HTERT RPE-1 (cell line): ENCODE data around the gene DCK.
"Not testable (repeated sequence)": the region's sequence is repeated elsewhere in the genome, so short reads cannot be mapped to it uniquely, and the experiment has no call there.

ENCODE experiments used
- in situ Hi-C: fragments of 300-500 bp; cut with MboI; formaldehyde crosslinking; loops from 4 replicates; pipeline ENCODE4 v1.14.3; 2020; ENCODE audit warnings: low sequenced_read_pairs

Gene DCK

DNA sequence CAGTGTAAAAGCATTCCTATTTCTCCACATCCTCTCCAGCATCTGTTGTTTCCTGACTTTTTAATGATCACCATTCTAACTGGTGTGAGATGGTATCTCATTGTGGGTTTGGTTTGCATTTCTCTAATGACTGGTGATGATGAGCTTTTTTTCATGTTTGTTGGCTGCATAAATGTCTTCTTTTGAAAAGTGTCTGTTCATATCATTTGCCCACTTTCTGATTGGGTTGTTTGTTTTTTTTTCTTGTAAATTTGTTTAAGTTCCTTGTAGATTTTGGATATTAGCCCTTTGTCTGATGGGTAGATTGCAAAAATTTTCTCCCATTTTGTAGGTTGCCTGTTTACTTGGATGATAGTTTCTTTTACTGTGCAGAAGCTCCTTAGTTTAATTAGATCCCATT is 6.2 kb downstream of the DCK start:
- in situ Hi-C loops: not testable (repeated sequence)

DNA sequence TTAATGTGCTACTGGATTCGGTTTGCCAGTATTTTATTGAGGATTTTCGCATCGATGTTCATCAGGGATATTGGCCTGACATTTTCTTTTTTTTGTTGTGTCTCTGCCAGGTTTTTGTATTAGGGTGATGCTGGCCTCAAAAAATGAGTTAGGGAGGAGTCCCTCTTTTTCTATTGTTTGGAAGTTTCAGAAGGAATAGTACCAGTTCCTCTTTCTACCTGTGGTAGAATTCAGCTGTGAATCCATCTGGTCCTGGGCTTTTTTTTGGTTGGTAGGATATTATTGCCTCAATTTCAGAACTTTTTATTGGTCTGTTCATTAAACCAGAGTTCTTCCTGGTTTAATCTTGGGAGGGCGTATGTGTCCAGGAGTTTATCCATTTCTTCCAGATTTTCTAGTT is 7.9 kb downstream of the DCK start:
- in situ Hi-C loops: not testable (repeated sequence)

DNA sequence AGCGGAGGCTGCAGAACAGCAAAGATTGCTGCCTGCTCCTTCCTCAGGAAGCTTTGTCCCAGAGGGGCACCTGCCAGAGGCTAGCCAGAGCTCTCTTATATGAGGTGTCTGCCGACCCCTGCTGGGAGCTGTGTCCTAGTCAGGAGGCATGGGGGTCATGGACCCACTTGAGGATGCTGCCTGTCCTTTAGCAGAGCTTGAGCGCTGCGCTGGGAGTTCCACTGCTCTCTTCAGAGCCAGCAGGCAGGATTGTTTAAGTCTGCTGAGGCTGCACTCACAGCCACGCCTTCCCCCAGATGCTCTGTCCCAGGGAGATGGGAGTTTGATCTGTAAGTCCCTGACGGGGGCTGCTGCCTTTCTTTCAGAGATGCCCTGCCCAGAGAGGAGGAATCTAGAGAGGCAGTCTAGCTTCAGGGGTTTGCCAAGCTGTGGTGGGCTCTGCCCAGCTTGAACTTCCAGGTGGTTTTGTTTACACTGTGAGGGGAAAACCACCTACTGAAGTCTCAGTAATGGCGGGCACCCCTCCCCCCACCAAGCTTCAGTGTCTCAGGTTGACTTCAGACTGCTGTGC is 10.9 kb downstream of the DCK start:
- in situ Hi-C loops: no loop called here

- in situ Hi-C loops: not testable (repeated sequence)
Observed at GRCh38 chr4:71005025-71005424, 11.6 kb downstream of the DCK start.

GRCh38 chr4:71006203-71006907 is 12.9 kb downstream of the DCK start:
- in situ Hi-C loops: no loop called here

DNA sequence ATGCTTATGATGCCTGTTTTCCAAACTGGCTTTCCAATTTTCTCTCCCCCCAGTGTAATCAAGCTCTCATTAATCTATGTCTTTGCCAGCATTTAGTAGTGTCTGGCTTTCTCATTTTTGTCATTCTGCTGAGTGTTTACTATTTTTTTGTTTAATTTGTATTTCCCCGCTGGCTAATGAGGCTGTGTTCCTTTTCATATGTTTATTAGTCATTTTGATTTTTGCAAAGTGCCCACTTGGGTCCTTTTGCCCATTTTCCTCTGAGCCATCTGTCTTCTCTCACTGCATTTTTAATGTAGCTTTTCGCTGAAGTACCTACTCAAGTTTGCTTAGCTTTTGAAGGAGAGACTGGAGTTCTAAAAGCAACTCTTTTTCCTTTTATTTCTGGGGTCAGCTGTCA is 14.7 kb downstream of the DCK start:
- in situ Hi-C loops: no loop called here

DNA sequence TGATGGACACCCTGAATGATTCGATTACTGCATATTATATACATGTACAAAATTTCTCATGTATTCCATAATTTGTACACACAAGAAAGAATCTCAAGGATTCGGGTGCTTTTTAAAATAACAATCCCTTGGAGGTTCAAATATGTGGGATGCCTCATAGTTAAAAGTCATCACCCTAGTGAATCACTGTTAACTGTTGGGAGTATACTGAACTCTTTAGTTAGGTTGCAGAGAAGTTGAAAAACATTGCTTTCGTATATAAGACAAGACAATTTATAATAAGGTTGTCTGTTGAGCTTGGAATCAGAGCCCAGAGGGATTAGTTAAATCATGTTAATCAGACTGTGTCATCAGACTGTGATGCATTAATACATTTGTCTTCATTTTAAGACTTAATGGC is 15.6 kb downstream of the DCK start:
- in situ Hi-C loops: no loop called here

- in situ Hi-C loops: no loop called here
Observed at GRCh38 chr4:71009890-71010588, 16.6 kb downstream of the DCK start.

DNA sequence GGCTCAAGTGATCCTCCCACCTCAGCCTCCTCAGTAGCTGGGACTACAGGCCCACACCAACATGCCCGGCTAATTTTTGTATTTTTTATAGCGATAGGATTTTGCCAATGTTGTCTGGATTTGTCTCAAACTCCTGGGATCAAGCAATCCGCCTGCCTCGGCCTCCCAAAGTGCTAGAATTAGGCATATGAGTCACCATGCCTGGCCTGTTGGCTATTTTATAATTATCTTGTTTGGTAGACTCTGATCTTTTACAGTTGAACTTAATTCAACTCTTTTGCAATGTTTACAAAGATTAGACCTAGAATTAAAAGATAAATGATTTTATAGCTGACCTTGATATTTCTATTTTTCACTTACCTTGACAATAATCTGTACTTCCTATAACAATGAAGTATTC is 18.0 kb downstream of the DCK start:
- in situ Hi-C loops: no loop called here

GRCh38 chr4:71017391-71017790 is 23.9 kb downstream of the DCK start:
- in situ Hi-C loops: not testable (repeated sequence)

DNA sequence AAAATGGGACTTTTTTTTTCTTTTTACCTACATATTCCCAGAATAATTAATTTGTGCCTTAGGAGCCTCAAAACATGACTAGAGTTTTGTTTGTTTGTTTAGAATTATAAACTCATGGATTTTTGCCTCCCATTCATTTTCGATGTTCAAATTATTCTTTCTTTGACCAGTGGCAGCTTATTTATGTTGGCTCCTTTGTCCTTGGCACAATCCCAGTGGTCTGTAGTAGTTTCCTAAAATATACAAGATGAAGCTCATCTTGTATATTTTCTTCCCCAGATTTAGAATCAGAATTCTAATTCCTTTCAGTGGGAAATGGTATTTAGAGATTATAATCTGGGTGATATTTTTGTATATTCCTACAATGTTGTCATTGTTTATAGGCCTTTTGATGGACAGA is 27.2 kb downstream of the DCK start:
- in situ Hi-C loops: no loop called here

GRCh38 chr4:71025654-71026053 is 32.2 kb downstream of the DCK start:
- in situ Hi-C loops: no loop called here

DNA sequence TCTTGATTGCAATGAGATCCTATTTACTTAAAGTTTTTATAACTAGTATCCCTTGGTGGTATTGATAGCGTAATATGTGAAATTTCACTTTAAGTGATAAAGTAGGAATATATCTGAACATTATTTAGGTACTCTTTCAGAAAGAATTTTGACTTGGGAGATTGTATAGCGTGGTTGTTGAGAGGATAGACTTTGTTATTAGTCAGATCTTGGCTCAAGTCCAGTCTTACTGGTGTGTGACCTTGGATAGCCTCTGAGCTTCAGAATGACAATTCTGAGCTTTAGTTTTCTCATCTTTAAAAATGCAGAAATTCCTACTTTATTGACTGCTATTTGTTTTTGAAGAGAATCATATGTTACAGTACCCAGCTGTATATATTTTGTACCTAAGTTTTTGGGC is 32.6 kb downstream of the DCK start:
- in situ Hi-C loops: no loop called here

GRCh38 chr4:71027611-71028010 is 34.2 kb downstream of the DCK start:
- in situ Hi-C loops: no loop called here

GRCh38 chr4:71029504-71029903 is 36.1 kb downstream of the DCK start:
- in situ Hi-C loops: no loop called here

GRCh38 chr4:71032106-71032505 is 38.7 kb downstream of the DCK start:
- in situ Hi-C loops: not testable (repeated sequence)

DNA sequence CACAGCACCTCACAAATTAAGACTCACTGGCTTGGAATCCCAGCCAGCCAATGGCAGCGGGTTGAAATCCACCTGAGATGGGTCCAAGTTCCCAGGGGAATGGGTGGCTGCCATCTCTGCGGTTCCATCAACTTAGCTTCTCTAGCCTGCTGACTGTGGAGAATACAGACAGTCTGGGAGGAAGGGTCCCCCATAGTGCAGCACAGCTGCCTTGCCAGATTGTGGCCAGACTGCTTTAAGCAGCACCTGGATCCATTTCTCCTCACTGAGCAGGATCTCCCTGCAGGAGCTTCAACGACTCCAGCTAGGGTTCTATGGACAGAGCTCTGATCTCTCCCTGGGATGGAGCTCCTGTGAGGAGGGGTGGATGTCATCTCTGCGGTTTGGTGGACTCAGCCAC is 51.8 kb downstream of the DCK start:
- in situ Hi-C loops: no loop called here

- in situ Hi-C loops: no loop called here
Observed at GRCh38 chr4:71049395-71049794, 55.9 kb downstream of the DCK start.

DNA sequence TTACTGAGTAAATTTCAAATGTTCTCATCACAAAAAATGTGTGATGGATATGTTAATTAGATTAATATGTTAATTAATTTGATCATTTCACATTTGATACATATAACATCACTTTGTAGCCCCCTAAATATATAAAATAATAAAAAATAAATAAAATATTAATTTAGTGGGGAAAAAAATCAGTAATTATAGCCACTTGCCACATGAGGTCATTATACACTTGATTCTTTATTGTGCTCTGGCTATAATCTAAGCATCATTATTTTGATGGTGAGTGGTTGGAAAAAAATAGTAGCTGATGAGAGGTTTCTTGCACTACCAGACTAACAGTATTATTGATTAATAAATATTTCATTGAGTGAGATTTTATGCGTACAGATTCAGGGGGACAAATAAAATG is 57.4 kb downstream of the DCK start:
- in situ Hi-C loops: no loop called here

GRCh38 chr4:71052034-71052433 is 58.6 kb downstream of the DCK start:
- in situ Hi-C loops: no loop called here

DNA sequence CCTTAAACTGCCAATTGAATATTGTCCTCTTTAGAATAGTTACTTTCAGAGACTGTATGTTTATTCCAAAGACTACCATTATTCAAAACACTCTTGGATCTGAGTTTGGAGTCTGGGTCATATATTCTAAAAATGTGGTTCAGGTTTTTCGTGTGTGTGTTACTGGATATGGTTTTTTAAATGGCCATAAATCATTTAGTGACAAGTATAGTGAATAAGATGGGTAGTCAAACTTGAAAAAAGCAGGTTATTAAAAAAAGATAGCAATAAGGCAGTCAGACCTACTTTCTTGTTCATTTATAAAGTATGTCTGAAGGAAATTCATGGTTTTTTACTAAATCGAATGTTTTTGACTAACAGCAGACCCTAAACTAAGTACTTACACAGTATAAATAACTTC is 59.3 kb downstream of the DCK start:
- in situ Hi-C loops: no loop called here

GRCh38 chr4:71053613-71054012 is 60.2 kb downstream of the DCK start:
- in situ Hi-C loops: not testable (repeated sequence)
